ENCODE results near the gene VSNL1.

DNA sequence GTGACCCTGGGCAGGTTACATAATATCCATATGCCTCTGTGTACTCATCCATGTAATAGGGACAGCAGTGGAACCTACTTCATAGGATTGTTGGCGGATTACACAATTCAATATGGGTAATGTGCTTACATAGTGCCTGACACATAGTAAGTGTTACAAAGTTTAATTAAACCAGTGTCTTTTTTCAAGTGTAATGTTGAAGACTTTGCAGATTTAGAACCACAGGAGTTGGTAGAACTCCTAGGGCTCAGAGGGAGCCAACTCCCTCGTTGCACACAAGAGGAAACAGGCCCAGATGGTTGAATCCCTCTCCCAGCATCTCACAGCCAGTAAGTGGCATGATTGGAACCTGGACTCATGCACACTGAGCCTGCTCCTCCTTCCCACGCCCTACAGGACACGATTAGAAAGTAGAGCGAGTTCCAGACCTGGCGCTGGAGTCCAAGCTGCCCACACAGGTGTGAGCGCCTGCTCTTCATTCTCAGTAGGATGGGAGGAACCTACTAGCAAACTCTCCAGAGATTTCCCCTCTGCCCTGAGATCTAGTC is 97.8 kb downstream of the VSNL1 start:
- TF ChIP-seq POLR2AphosphoS5 (IDR thresholded peaks at IDR 0.05; ENCODE audit: low read depth, low read length) = no peak
- TF ChIP-seq TAF1 (IDR thresholded peaks at IDR 0.05; ENCODE audit: borderline replicate concordance, low read depth, low read length) = no peak
